A673 (cell line): ENCODE results near the gene HOXB8.

ENCODE experiments used
- EZH2 ChIP-seq: fragments of 200-600 bp; sonication (generic); IDR thresholded peaks from 2 replicates; pipeline ENCODE4 v1.6.1; 2017; ENCODE audit warnings: borderline replicate concordance, low read depth, mild to moderate bottlenecking, mixed read lengths, antibody characterized with exemption, low read length; ENCODE audit not compliant: poor library complexity, severe bottlenecking
- TF ChIP-seq, protein P1 (sequence below): fragments of 300-800, 200-600 bp; sonication (generic); conservative IDR thresholded peaks from 2 replicates; pipeline ENCODE4 v1.5.1; 2017; ENCODE audit warnings: low read depth, mild to moderate bottlenecking, antibody characterized with exemption, low read length, moderate library complexity, mixed read lengths

DNA sequence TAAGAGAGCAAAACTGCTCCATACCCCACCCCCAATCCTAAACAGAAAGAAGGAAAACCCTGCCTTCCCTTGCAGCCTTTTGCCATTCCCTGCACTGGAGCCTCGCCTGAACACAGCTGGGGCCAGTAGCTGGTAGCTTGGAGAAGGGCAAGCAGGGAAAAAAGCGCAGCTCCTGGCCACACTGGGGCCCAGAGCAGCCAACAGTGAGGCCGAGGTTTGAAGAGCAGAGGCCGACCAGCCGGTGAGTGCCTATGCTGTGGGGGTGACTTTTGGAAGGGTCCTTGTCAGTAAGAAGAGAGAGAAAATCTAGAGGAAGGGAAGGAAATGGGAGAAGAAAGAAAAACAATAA is 14.3 kb upstream of the HOXB8 start:
- TF ChIP-seq, protein P1, sequence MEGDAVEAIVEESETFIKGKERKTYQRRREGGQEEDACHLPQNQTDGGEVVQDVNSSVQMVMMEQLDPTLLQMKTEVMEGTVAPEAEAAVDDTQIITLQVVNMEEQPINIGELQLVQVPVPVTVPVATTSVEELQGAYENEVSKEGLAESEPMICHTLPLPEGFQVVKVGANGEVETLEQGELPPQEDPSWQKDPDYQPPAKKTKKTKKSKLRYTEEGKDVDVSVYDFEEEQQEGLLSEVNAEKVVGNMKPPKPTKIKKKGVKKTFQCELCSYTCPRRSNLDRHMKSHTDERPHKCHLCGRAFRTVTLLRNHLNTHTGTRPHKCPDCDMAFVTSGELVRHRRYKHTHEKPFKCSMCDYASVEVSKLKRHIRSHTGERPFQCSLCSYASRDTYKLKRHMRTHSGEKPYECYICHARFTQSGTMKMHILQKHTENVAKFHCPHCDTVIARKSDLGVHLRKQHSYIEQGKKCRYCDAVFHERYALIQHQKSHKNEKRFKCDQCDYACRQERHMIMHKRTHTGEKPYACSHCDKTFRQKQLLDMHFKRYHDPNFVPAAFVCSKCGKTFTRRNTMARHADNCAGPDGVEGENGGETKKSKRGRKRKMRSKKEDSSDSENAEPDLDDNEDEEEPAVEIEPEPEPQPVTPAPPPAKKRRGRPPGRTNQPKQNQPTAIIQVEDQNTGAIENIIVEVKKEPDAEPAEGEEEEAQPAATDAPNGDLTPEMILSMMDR = no peak
- no peak for TF ChIP-seq EZH2
